ENCODE data around the gene GRIN3B.
A peak's percentile ranks its signal among the peaks of the same experiment; 100 is the strongest.
"Not testable (repeated sequence)": the region's sequence is repeated elsewhere in the genome, so short reads cannot be mapped to it uniquely, and the experiment has no call there.

The GRIN3B gene

DNA sequence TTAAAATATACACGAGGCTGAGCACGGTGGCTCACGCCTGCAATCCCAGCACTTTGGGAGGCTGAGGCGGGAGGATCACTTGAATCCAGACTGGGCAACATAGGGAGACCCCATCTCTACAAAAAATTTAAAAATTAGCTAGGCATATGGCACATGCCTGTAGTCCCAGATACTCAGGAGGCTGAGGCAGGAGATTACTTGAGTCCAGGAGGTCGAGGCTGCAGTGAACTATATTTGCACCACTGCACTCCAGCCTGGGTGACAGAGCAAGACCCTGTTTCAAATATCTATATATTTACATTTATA is 23.6 kb downstream of the GRIN3B start:
- not testable (repeated sequence) for DNase-seq

DNA sequence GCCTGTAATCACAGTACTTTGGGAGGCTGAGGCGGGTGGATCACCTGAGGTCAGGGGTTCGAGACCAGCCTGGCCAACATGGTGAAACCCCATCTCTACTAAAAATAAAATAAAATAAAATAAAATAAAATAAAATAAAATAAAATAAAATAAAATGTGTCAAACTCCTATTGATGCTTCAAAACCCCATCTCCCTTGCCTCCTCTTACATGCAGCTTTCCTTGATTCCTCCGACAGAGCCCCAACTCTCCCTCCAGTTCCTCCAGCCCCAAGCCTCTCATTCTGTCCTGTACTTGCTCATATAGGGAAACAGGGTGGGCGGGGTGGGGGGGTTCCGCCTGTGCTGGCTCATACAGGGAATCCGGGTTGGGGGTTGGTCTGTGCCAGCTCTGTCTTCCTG is 24.9 kb downstream of the GRIN3B start:
- not testable (repeated sequence) for DNase-seq

DNA sequence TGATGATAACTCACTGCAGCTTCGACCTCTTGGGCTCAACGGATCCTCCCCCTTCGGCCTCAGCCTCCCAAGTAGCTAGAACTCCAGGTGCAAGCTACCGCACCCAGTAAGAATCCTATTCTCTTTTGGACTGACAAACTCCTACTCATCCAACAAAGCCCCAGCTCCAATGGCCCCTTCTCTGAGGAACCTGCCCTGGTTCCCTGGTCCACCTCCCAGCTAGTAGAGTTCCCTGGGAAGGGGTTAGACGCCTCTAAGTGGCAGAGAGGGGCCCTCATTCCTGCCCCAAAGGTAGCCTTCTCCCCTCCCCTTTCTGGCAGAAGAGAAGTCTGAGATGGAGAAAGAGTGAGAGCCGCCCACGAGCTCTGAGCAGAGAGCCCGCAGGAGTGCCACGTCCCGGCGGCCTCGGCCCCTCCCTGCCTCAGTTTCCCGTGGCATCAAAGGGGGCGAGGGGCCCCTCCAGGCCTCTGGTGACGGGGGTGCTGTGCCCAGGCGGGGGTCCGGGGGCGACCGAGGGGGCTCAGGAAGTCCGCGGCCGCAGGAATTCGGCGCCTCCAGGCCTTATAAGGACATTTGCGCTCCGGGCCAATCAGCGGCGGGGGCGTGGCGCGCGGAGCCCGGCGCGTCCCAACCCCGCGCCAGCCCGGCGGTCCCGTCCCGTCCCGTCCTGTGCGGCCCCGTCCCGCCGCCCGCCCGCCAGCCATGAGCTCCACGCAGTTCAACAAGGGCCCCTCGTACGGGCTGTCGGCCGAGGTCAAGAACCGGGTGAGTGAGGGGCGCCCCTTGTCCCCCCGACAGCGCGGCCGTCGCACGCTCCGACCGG is 26.0 kb downstream of the GRIN3B start, which contains the start of gene CNN2:
TSS of gene CNN2 (plus strand) at position 649 of the 823 bp plus-strand sequence. CDS start at position 703, 54 bp downstream.
- DNase-seq, result peak; percentile 77

DNA sequence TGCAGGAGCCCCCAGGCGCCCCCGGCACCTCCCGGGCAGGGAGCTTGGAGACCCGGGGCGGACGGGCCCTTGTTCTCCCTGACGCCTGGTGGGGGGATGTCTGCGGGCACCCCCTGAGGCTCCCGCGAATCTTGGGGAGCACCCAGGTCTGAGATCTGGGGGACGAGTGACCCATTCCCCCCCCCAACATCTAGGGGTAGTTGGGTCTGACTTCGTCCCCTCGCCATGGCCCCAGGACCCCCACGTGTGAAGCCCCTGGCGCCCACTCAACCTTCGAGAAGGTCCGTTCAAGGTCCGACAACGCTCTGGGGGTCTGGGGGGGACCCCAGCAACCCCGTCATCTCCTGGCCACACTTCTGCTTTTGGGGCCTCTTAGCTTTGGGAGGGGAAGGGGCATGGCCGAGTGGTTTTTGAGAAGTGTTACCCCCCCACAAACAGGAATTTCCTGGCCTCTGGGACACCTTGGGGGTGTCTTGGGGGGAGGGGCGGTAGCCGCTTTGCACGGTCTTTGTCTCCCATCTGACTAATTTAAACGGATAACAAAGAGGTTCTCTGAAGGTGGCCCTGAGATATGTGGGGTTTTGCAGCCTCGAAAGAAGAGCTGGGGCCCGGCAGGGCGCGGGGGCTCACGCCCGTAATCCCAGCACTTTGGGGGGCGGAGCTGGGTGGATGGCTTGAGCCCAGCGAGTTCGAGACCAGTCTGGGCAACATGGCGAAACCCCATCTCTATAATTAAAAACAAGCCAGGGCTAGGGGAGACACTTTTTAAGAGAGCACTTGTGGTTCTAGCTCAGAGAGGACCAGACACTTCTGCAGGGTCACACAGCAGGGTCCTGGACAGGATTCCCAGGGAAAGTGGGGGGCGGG is 26.8 kb downstream of the GRIN3B start:
- no peak for DNase-seq

DNA sequence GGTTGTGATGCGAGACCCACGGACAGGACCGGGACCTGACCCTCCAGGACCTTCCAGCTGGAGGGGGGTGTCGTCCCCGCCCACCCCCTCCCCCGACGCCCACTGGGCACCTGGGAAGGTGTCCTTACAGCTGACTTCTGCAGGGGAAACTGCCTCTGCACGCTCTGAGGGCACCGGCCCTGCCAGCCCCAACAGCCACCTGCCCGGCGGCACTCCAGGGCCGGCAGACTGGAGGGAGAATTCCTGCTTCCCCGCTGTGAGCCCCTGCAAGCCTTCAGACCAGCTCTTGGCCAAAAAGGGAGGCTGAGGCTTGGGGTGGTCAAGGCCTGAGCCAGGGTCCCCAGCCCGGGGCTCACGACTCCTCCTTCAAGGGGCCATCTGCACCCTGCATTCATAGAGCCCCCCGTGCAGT is 27.4 kb downstream of the GRIN3B start:
- DNase-seq, result no peak

DNA sequence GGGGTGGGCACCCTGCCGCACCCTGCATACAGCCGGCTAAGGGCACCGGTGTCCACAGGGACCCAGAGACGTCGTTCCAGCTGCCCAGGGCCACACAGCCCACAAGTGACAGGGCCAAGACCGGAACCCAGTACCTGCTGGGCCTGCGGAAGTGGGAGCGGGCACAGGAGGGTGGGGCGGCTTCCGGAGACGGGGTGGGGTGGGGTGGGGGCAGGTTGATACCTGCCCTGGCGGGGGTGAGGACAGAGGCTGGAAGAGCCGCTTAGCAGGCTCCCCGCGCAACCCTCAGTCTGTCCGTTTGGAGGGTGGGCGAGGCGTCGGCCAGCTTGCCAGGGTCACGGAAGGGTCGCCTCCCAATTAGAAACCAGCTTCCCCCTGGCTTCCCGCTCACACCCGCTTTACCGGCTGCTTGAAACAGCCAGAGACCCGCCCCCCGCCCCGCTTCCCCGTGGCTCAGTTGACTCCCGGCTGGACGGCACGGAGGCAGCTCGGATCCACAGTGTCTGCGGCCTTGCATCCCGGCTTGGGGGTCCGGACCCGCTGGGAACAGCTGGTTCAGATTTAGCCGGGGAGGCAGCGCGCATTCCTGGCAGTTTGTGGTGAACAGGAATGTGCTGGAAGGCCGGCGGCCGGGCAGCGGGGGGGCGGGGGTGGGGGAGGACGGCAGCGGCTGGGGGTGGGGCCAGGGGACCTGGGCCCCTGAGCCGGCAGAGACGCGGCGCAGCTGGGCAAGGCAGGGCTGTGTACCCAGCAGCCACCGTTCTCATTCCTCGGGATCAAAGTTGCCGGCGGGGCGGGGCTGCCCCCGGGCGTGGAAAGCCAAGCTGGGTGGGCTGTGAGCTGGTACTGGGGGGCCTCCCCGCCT is 28.1 kb downstream of the GRIN3B start:
- DNase-seq, result peak; percentile 77

DNA sequence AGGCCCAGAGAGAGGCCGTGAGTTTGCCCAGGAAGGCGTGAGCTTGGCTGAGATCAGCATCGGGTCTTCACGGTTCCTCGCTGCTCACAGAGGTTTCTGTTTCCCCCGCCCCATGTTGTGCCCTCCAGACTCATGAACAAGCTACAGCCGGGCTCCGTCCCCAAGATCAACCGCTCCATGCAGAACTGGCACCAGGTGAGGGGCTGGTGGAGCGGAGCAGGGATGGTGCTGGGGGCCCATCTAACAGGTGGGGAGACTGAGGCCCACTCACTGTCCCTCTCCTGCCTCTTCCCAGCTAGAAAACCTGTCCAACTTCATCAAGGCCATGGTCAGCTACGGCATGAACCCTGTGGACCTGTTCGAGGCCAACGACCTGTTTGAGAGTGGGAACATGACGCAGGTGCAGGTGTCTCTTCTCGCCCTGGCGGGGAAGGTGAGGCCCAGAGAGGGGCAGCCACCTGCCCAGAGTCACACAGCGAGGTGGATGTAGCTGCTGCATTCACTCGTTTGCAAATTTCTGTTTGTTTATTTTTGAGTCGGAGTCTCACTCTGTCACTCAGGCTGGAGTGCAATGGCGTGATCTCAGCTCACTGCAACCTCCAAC is 32.1 kb downstream of the GRIN3B start:
- DNase-seq, result no peak

DNA sequence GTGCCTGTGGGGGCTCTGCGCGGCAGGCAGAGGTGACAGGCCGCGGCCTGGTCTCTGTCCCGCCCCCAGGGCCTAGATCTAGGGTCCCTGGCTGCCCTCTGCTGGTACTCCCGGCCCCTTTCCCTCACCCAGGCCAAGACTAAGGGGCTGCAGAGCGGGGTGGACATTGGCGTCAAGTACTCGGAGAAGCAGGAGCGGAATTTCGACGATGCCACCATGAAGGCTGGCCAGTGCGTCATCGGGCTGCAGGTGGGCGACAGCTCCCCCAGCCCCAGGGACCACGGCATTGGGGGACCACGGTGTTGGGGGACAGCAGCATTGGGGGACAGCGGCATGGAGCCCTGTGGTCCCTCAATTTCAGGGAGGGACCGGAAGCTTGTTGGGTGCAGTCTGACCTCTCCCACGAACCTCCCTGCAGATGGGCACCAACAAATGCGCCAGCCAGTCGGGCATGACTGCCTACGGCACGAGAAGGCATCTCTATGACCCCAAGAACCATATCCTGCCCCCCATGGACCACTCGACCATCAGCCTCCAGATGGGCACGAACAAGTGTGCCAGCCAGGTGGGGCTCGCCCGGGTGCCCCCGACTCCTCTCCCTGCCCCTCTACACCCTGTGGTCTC is 35.9 kb downstream of the GRIN3B start:
- no peak for DNase-seq

DNA sequence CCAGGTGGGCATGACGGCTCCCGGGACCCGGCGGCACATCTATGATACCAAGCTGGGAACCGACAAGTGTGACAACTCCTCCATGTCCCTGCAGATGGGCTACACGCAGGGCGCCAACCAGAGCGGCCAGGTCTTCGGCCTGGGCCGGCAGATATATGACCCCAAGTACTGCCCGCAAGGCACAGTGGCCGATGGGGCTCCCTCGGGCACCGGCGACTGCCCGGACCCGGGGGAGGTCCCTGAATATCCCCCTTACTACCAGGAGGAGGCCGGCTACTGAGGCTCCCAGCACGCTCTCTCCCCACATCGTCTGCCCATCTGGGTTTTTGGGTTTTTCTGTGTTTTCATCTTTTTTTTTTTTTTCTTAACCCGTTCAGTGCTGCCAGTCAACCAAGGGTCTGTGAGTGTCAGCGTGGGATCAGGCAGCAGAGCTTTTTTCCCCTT is 37.4 kb downstream of the GRIN3B start:
- no peak for DNase-seq

DNA sequence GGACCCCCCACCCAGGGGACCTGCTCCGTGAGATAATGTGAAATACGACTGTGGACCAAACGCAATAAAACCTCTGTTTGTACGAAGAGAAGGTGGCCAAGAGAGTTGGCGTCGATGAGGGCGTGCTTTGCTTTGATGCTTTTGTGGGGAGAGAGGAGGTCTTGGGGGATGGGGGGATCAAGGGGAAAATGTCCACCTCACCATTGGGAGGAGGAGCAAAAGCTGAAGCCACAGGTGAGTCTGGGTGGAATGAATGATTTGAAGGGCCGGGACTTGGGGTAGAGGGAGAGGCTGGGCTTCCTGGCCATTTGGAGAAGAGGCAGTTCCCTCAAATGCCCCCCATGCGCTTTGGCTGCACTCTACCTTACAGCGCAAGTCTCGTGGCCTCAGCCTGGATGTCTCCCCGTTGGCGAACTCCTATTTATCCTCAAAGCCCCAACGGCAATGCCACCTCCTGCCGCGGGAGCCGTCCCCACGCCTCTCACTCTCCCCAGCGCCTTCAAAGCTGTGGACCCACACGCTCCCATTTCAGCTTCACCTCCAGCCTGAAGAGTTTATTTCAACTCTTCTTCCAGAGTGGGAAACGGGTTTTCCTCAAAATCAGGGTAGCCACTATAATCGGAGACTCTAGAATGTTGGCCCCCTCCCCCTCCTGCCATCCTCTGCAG is 38.9 kb downstream of the GRIN3B start:
- no peak for DNase-seq

DNA sequence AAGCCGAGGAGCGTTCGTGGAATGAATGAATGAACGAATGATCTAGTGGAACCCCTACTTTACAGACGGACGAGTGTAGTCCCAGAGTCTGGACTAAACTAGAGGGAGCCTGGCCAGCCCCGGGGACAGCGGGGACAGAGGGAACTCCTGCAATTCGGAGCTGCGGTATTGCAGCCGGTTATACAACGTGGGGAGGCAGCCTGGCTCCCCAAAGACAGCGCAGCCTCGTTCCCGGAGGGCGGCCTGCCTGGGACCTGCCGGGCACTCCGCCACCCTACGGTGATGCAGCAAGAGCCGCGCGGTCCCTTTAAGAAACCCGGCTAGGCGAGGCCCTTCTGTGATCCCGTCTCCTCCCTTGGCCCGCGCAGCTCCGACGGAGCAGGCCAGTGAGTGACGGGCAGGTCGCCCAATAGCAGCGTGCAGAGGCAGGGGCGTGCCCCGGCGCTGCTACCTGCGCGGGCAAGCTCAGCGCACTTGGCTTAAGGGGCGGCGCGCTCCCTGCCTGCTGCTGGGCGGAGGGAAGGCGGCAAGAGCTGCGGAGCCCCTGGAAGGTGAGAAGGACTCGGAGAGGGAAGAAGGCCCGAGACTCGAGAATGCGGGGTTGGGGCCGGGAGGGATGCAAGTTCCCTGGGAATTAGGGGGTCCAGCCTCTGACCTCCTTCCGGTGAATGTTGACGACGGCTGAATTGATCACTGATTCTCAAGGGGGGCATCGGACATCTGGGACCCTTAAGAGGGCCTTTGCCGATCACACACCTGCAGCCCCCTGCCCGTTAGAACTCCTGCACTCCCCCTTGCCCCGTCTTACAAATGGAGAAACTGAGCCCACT is 39.6 kb downstream of the GRIN3B start, which contains the start of gene ABCA7:
TSS of gene ABCA7 (plus strand) at position 462 of the 830 bp plus-strand sequence. CDS start 1,255 bp downstream, outside the sequence.
- DNase-seq, result peak; percentile 99

DNA sequence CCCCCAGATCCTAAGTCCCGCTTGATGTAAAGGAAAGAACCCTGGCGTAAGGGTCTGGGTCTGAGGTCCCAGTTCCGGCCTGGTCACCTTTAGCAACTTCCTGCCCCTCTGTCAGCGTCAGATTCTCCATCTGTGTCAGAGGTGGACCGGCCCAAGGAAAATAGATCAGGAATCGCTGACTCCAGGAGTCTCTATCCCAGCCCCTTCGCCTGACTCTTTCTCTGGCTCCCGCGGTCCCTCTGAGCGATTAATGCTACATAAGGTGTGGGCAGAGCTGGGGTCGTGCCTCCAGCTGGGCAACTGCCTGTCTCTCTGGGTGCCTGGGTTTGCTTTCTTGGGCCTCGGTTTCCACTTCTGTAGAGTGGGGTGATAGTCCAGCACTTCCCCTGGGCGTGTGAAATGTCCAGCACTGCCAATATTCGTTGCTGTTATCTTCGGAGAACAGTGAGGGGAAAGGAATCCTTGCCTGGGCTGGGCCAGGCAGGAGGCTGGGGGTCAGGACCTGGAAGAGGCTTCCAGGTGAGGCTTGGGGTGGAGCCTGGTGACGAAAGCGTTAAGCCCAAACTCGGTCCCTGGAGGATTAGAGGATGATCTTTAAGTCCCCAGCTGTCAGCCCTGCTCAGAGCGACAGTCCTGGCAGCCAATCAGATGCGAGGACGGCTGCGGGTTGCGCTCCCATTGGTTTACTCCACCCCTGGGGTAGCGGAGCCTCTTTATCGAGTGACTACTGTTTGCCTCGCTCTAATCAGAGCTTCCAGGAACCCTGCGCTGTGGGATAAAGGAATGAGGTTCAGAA is 40.5 kb downstream of the GRIN3B start:
- DNase-seq, result peak; percentile 93

DNA sequence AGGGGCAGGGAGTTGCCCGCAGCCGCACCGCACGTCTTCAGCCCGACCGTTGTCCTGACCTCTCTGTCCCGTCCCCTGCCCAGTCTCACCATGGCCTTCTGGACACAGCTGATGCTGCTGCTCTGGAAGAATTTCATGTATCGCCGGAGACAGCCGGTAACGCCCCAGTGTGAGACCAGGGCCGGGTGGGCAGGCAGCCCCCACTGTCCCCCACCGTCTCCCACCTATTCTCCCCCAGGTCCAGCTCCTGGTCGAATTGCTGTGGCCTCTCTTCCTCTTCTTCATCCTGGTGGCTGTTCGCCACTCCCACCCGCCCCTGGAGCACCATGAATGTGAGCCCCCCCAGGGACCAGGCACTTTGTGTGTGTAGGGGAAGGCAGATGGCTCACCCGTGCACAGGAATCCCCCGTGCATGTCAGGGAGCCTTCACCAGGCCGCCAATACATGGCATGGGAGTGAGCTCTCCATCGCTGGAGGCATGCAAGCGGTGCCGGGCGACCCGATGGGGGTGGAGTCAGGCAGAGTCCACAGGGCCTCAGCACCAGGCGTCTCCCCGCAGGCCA is 41.1 kb downstream of the GRIN3B start:
- no peak for DNase-seq

DNA sequence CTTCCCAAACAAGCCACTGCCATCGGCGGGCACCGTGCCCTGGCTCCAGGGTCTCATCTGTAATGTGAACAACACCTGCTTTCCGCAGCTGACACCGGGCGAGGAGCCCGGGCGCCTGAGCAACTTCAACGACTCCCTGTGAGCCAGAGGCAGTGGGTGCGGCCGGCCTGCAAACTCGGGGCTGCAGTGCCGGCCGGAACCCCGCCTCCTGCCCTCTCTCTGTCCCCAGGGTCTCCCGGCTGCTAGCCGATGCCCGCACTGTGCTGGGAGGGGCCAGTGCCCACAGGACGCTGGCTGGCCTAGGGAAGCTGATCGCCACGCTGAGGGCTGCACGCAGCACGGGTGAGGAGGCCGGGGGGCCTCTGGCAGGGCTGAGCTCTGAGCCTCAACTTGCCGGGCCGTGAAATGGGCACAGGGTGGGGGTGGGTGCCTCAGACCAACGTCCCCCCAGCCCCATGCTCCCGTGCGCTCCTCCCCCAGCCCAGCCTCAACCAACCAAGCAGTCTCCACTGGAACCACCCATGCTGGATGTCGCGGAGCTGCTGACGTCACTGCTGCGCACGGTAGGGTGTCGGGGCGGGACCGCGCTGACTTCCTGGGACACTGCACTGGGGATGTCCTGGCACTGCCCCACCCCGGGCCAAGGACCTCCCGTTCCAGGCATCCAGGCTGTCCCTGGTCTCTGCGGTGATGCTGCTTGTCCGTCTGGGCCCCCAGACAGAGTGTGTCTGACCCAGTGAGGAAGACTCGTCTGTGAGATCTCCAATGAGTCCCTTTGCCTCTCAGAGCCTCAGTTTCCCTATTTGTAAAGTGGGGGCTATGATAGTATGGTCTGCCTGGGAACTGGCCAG is 41.8 kb downstream of the GRIN3B start:
- peak; percentile 74 for DNase-seq

DNA sequence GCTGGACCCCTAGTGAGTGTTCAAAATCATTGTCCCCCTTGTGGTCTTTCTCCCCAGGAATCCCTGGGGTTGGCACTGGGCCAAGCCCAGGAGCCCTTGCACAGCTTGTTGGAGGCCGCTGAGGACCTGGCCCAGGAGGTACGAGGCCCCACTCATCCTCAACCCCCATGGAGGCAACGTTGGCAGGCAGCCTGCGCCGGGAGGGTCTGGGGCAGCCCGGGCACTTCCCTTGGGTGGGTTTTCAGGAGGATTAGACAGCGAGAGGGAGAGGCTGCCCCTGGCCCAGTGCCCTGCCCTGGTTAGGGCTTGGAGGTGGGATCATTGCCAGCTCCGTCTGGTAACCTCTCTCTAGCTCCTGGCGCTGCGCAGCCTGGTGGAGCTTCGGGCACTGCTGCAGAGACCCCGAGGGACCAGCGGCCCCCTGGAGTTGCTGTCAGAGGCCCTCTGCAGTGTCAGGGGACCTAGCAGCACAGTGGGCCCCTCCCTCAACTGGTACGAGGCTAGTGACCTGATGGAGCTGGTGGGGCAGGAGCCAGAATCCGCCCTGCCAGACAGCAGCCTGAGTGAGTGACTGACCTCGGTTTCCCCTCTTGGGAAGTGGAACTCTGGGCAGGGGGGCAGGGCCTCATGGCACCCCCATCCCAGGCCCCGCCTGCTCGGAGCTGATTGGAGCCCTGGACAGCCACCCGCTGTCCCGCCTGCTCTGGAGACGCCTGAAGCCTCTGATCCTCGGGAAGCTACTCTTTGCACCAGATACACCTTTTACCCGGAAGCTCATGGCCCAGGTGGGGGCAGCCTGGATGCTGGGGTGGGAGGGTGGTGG is 42.7 kb downstream of the GRIN3B start:
- DNase-seq, result no peak

DNA sequence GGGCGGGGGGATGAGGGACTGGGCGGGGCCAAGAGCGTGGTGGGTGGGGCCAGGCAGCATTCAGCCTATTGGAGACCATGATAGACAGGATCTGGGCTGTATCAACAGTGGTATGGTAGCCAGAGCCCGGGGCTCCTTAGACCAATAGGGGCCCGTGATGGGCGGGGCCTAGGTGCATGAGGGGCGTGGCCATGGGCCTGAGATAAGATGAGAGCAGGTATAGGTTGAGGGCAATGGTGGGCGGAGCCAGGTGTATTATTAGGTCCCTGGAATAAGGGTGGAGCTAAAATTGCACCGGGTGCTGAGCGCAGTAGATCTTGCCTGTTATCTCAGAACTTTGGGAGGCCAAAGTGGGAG is 45.0 kb downstream of the GRIN3B start:
- peak; percentile 56 for DNase-seq

DNA sequence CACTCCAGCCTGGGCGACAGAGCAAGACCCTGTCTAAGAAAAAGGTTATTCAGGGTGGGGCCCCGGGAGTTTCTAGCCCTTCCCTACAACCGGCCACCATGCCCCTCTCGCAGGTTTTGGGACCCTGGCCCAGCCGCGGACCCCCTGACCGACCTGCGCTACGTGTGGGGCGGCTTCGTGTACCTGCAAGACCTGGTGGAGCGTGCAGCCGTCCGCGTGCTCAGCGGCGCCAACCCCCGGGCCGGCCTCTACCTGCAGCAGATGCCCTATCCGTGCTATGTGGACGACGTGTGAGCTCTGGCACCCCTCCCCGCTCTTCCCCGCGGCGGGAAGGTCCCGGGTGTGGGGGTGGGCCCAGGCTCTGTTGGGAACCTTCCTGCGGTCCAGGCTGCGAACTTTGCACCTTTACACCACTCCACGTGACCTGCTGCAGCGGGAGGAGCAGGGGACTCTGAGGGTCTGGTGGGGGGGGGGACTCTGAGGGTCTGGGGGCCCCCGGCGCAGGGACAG is 46.0 kb downstream of the GRIN3B start:
- no peak for DNase-seq

Data from NCI-H226 (cell line).